ENCODE data around the gene DHX35. TPM values are rescaled to one million over a fixed set of nuclear protein-coding genes. Genes with fewer than 3 reads are reported as not detected.

Gene DHX35
- total RNA-seq, result 10 to 100 TPM in 3 of 4 donors, 1 to 10 TPM in 1; 6.6 to 16.8 (median 11.0) TPM

- peak; percentile 97 to 100 for DNase-seq (ENCODE audit: low spot score in 2 of 2)
- TF ChIP-seq POLR2A (IDR thresholded peaks at IDR 0.05) (no peak), CTCF (IDR thresholded peaks at IDR 0.05) (peak in 1 of 3 donors; percentile 9)
- intact Hi-C loops (cut with DNase I; ENCODE audit: low total_unique reads), result no loop called here
- H3K4me3 ChIP-seq (ENCODE audit: low read depth, poor library complexity, severe bottlenecking), result peak within 1 kb of the TSS; percentile 71
- 0 to 1% methylated on average over 20 to 55 of the region's 70 CpGs for WGBS, 2 donors
These were observed at the start of gene DHX35 for GRCh38 chr20:38962044-38962927. DHX35 (plus strand) TSS chr20:38962344; CDS start chr20:38962368, 24 bp downstream.

GRCh38 chr20:38915355-38915754 lies 46.8 kb upstream of the DHX35 start:
- H3K4me3 ChIP-seq (ENCODE audit: low read depth, poor library complexity, severe bottlenecking), result no peak overlapping the region
- 92 to 94% methylated on average over 7 of the region's 7 CpGs for WGBS, 2 donors
- intact Hi-C loops (cut with DNase I; ENCODE audit: low total_unique reads), result no loop called here
- DNase-seq (ENCODE audit: low spot score in 2 of 2), result no peak
- TF ChIP-seq POLR2A (IDR thresholded peaks at IDR 0.05) (no peak), CTCF (IDR thresholded peaks at IDR 0.05) (no peak)

- intact Hi-C loops (cut with DNase I; ENCODE audit: low total_unique reads), result no loop called here
- WGBS, 2 donors, result 81% methylated on average over 4 of the region's 4 CpGs
- TF ChIP-seq CTCF (IDR thresholded peaks at IDR 0.05), result no peak
- no peak for TF ChIP-seq POLR2A (IDR thresholded peaks at IDR 0.05)
These were observed 44.5 kb upstream of the DHX35 start for GRCh38 chr20:38917657-38918056.

GRCh38 chr20:38918172-38918571 lies 44.0 kb upstream of the DHX35 start:
- no peak overlapping the region for H3K4me3 ChIP-seq (ENCODE audit: low read depth, poor library complexity, severe bottlenecking)
- TF ChIP-seq POLR2A (IDR thresholded peaks at IDR 0.05) (no peak), CTCF (IDR thresholded peaks at IDR 0.05) (no peak)
- intact Hi-C loops (cut with DNase I; ENCODE audit: low total_unique reads), result no loop called here
- DNase-seq (ENCODE audit: low spot score in 2 of 2), result no peak
- WGBS, 2 donors, result 89 to 90% methylated on average over 19 of the region's 19 CpGs

More at GRCh38 chr20:38917657-38918056, 44.5 kb upstream of the DHX35 start:
- no peak overlapping the region for H3K4me3 ChIP-seq (ENCODE audit: low read depth, poor library complexity, severe bottlenecking)
- no peak for DNase-seq (ENCODE audit: low spot score in 2 of 2)

- intact Hi-C loops (cut with DNase I; ENCODE audit: low total_unique reads), result no loop called here
- TF ChIP-seq CTCF (IDR thresholded peaks at IDR 0.05), result no peak
- TF ChIP-seq POLR2A (IDR thresholded peaks at IDR 0.05), result no peak
- no peak for DNase-seq (ENCODE audit: low spot score in 2 of 2)
- H3K4me3 ChIP-seq (ENCODE audit: low read depth, poor library complexity, severe bottlenecking), result no peak overlapping the region
- 72 to 81% methylated on average over 7 of the region's 7 CpGs for WGBS, 2 donors
These were observed 42.5 kb upstream of the DHX35 start for GRCh38 chr20:38919683-38920082.

All from lower leg skin (tissue), 4 donors.